ENCODE data around the gene ECM2.

GRCh38 chr9:92486371-92486770 lies 49.4 kb downstream of the ECM2 start:
- TF ChIP-seq, protein P1, sequence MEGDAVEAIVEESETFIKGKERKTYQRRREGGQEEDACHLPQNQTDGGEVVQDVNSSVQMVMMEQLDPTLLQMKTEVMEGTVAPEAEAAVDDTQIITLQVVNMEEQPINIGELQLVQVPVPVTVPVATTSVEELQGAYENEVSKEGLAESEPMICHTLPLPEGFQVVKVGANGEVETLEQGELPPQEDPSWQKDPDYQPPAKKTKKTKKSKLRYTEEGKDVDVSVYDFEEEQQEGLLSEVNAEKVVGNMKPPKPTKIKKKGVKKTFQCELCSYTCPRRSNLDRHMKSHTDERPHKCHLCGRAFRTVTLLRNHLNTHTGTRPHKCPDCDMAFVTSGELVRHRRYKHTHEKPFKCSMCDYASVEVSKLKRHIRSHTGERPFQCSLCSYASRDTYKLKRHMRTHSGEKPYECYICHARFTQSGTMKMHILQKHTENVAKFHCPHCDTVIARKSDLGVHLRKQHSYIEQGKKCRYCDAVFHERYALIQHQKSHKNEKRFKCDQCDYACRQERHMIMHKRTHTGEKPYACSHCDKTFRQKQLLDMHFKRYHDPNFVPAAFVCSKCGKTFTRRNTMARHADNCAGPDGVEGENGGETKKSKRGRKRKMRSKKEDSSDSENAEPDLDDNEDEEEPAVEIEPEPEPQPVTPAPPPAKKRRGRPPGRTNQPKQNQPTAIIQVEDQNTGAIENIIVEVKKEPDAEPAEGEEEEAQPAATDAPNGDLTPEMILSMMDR (IDR thresholded peaks at IDR 0.05): no peak
- no peak for TF ChIP-seq POLR2A (IDR thresholded peaks at IDR 0.05)

All from testis (tissue), 2 donors.